Measurements from ENCODE around the gene BUD31.

Gene BUD31

GRCh38 chr7:99437946-99438572 is 29.3 kb downstream of the BUD31 start:
- peak overlapping the region; percentile 87 to 89 for H3K9ac ChIP-seq (ENCODE audit: low read length in 2 of 2)
- no peaks in the 10 kb centered on the region for H3K9me3 ChIP-seq (ENCODE audit: control insufficient read depth in 2 of 2, low read length in 2 of 2)
- peak overlapping the region; percentile 91 for H3K4me3 ChIP-seq (ENCODE audit: low read length in 2 of 2)
- peak overlapping the region; percentile 66 for H3K27ac ChIP-seq (ENCODE audit: low read length)
- peaks cover under 1 to 9% of the 10 kb centered on the region in 2 donors for H3K36me3 ChIP-seq (ENCODE audit: control insufficient read depth in 2 of 2, insufficient read depth in 2 of 2, low read length in 2 of 2)
- H3K4me1 ChIP-seq (ENCODE audit: control insufficient read depth, insufficient read depth, low read length), result peaks cover 24% of the 10 kb centered on the region
- H3K27me3 ChIP-seq (ENCODE audit: control insufficient read depth in 1 of 2, insufficient read depth in 2 of 2, low read length in 2 of 2), result no peaks in the 10 kb centered on the region

DNA sequence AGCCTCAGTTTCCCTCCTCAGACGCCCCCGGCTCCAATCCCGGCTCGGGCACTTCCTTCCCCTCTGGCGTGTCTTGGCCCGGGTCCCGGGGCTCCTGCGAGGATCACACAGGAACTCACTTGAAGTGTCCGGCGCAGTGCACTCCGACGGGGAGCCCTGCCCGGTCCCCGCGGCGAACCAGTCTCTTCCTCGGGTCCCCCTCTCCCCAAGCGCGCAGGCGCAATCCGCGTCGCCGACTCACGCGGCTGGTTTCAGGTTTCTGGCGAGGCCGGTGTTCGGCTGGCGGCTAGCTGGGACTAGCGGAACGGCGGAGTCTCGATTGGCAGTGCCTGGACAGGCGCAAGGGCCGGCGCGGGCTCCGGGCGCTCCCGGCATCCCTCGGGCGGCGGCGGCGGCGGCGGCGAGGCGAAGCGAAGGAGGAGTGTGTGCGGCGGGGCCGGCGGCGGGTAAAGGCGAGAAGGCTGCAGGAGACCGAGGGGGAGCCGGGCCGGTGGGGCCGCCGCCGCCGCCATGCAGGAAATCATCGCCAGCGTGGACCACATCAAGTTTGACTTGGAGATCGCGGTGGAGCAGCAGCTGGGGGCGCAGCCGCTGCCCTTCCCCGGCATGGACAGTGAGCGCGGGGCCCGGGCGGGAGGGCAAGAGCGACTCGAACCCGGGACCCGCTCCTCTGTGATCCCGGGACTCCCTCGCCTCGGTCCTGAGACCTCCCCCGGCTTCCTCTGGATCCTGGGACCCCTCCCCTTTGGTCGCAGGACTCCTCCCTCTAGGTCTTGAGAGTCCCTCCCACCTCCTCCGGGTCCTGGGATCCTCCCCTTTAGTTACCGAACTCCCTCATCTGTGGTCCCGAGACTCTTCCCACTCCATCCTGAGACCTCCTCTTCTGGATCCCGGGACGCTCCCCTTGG is 30.1 kb downstream of the BUD31 start, which contains the start of the genes CPSF4 and PTCD1:
Gene CPSF4, plus strand, starts transcription at position 371 of the 908 bp plus-strand sequence. Its CDS starts 140 bp downstream, at position 511.
Gene PTCD1, minus strand, starts transcription at position 226 of the 908 bp plus-strand sequence. CDS start 3,556 bp downstream, outside the sequence.
- Histone ChIP-seq H3K4me1 (ENCODE audit: control insufficient read depth, insufficient read depth, low read length) (peaks cover 24% of the 10 kb centered on the region), H3K36me3 (ENCODE audit: control insufficient read depth in 2 of 2, insufficient read depth in 2 of 2, low read length in 2 of 2) (peaks cover 5% of the 10 kb centered on the region in 2 donors), H3K27me3 (ENCODE audit: control insufficient read depth in 1 of 2, insufficient read depth in 2 of 2, low read length in 2 of 2) (no peaks in the 10 kb centered on the region), H3K4me3 (ENCODE audit: low read length in 2 of 2) (peak within 1 kb of the TSS; percentile 91 to 95), H3K9me3 (ENCODE audit: control insufficient read depth in 2 of 2, low read length in 2 of 2) (no peaks in the 10 kb centered on the region), H3K9ac (ENCODE audit: low read length in 2 of 2) (peak within 1 kb of the TSS; percentile 89 to 92), H3K27ac (ENCODE audit: low read length) (peak within 1 kb of the TSS; percentile 66)

- H3K4me3 ChIP-seq (ENCODE audit: low read length in 2 of 2), result peak overlapping the region; percentile 91 to 95
- peaks cover 7 to 9% of the 10 kb centered on the region in 2 donors for H3K36me3 ChIP-seq (ENCODE audit: control insufficient read depth in 2 of 2, insufficient read depth in 2 of 2, low read length in 2 of 2)
- H3K27me3 ChIP-seq (ENCODE audit: control insufficient read depth in 1 of 2, insufficient read depth in 2 of 2, low read length in 2 of 2), result no peaks in the 10 kb centered on the region
- no peaks in the 10 kb centered on the region for H3K9me3 ChIP-seq (ENCODE audit: control insufficient read depth in 2 of 2, low read length in 2 of 2)
- peak overlapping the region in 1 of 2 donors; percentile 87 for H3K9ac ChIP-seq (ENCODE audit: low read length in 2 of 2)
- H3K27ac ChIP-seq (ENCODE audit: low read length), result no peak overlapping the region
- H3K4me1 ChIP-seq (ENCODE audit: control insufficient read depth, insufficient read depth, low read length), result peaks cover 24% of the 10 kb centered on the region
Measured at GRCh38 chr7:99440195-99440594, 31.4 kb downstream of the BUD31 start.

GRCh38 chr7:99446096-99446495 is 37.3 kb downstream of the BUD31 start:
- Histone ChIP-seq H3K27me3 (ENCODE audit: control insufficient read depth in 1 of 2, insufficient read depth in 2 of 2, low read length in 2 of 2) (no peaks in the 10 kb centered on the region), H3K4me3 (ENCODE audit: low read length in 2 of 2) (no peak overlapping the region), H3K36me3 (ENCODE audit: control insufficient read depth in 2 of 2, insufficient read depth in 2 of 2, low read length in 2 of 2) (peaks cover 30 to 41% of the 10 kb centered on the region in 2 donors), H3K9me3 (ENCODE audit: control insufficient read depth in 2 of 2, low read length in 2 of 2) (no peaks in the 10 kb centered on the region), H3K4me1 (ENCODE audit: control insufficient read depth, insufficient read depth, low read length) (peaks cover 5% of the 10 kb centered on the region), H3K27ac (ENCODE audit: low read length) (no peak overlapping the region), H3K9ac (ENCODE audit: low read length in 2 of 2) (no peak overlapping the region)

DNA sequence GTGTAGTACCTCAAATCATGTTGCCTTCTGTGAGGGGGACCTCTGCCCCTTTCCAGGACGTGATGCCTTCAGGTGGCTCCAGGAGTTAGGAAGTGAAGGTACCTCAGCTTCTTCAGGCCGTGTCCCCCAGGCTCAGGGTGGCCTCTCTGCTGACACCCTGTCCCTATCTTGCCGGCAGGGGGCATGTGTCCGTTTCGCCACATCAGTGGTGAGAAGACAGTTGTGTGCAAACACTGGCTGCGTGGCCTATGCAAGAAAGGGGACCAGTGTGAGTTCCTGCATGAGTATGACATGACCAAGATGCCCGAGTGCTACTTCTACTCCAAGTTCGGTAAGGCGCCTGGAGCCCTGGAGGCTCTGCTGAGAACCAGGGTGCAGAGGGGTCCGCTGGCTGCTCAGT is 39.2 kb downstream of the BUD31 start:
- H3K4me3 ChIP-seq (ENCODE audit: low read length in 2 of 2), result no peak overlapping the region
- H3K27me3 ChIP-seq (ENCODE audit: control insufficient read depth in 1 of 2, insufficient read depth in 2 of 2, low read length in 2 of 2), result no peaks in the 10 kb centered on the region
- peaks cover 30 to 48% of the 10 kb centered on the region in 2 donors for H3K36me3 ChIP-seq (ENCODE audit: control insufficient read depth in 2 of 2, insufficient read depth in 2 of 2, low read length in 2 of 2)
- H3K9ac ChIP-seq (ENCODE audit: low read length in 2 of 2), result no peak overlapping the region
- H3K4me1 ChIP-seq (ENCODE audit: control insufficient read depth, insufficient read depth, low read length), result peaks cover 2% of the 10 kb centered on the region
- H3K9me3 ChIP-seq (ENCODE audit: control insufficient read depth in 2 of 2, low read length in 2 of 2), result no peaks in the 10 kb centered on the region
- H3K27ac ChIP-seq (ENCODE audit: low read length), result no peak overlapping the region

DNA sequence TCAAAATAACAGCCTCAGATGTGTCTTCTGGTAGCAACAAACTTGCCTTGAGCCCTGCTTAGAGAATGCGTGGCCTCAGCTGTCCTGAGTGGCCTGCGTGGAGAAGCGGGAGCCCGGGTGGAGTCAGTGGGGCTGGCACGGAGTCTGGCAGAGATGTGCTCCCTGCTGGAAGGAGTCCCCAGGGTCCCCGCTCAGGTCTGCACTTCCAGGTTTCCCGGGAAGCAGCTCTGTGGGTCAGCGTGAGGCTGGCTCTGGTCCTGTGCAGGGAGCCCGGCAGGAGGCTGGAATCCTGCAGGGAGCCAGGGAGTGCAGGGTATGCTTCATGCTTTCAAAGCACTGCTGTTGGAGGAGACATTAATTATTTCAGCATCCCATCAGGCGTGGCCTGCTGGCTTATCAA is 40.1 kb downstream of the BUD31 start:
- no peaks in the 10 kb centered on the region for H3K9me3 ChIP-seq (ENCODE audit: control insufficient read depth in 2 of 2, low read length in 2 of 2)
- H3K9ac ChIP-seq (ENCODE audit: low read length in 2 of 2), result no peak overlapping the region
- H3K36me3 ChIP-seq (ENCODE audit: control insufficient read depth in 2 of 2, insufficient read depth in 2 of 2, low read length in 2 of 2), result peaks cover 29 to 56% of the 10 kb centered on the region in 2 donors
- H3K4me1 ChIP-seq (ENCODE audit: control insufficient read depth, insufficient read depth, low read length), result peaks cover 2% of the 10 kb centered on the region
- no peak overlapping the region for H3K27ac ChIP-seq (ENCODE audit: low read length)
- H3K27me3 ChIP-seq (ENCODE audit: control insufficient read depth in 1 of 2, insufficient read depth in 2 of 2, low read length in 2 of 2), result no peaks in the 10 kb centered on the region
- H3K4me3 ChIP-seq (ENCODE audit: low read length in 2 of 2), result no peak overlapping the region

DNA sequence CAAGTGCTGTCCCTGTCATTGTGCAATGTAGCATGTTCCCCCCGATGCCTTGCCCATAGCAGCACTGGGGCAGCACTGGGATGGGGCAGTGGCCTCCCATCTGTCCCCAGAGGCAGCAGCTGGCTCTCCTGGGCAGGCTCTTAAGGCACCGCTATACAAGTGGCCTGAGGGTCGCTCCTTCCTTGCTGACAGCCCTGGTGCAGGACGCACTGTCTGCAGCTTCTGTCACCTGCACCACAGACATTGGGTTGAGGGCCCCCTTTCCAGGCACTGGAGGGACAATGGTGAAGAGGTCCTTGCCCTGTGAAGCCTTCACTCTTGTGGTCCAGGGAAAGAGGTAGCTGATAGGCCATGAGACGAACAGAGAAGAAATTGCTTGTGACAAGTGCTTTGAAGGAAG is 40.6 kb downstream of the BUD31 start:
- Histone ChIP-seq H3K4me3 (ENCODE audit: low read length in 2 of 2) (no peak overlapping the region), H3K9me3 (ENCODE audit: control insufficient read depth in 2 of 2, low read length in 2 of 2) (no peaks in the 10 kb centered on the region), H3K27me3 (ENCODE audit: control insufficient read depth in 1 of 2, insufficient read depth in 2 of 2, low read length in 2 of 2) (no peaks in the 10 kb centered on the region), H3K4me1 (ENCODE audit: control insufficient read depth, insufficient read depth, low read length) (peaks cover 2% of the 10 kb centered on the region), H3K36me3 (ENCODE audit: control insufficient read depth in 2 of 2, insufficient read depth in 2 of 2, low read length in 2 of 2) (peaks cover 30 to 59% of the 10 kb centered on the region in 2 donors), H3K9ac (ENCODE audit: low read length in 2 of 2) (no peak overlapping the region), H3K27ac (ENCODE audit: low read length) (no peak overlapping the region)

DNA sequence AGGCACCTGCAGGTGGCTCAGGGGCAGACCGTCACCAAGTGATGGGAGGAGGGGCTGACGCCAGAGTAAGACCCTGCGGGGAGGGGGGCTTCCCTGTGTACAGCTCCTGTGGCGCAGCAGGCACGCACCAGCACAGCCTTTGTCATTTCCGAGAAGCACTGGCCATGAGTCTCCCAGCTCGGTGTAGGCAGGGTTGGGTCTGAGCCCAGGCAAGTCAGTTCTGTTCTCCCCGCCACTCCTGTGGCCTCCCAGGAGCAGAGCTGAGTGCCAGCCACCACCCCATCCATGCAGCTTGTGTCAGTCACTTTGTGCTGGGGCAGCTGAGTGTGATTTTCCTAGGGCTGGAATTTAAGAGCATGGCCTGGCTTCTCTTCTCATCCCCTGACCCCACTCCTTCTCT is 43.2 kb downstream of the BUD31 start:
- H3K27ac ChIP-seq (ENCODE audit: low read length), result no peak overlapping the region
- H3K4me3 ChIP-seq (ENCODE audit: low read length in 2 of 2), result no peak overlapping the region
- H3K9me3 ChIP-seq (ENCODE audit: control insufficient read depth in 2 of 2, low read length in 2 of 2), result no peaks in the 10 kb centered on the region
- peaks cover 2% of the 10 kb centered on the region for H3K4me1 ChIP-seq (ENCODE audit: control insufficient read depth, insufficient read depth, low read length)
- no peak overlapping the region for H3K9ac ChIP-seq (ENCODE audit: low read length in 2 of 2)
- peaks cover 41 to 64% of the 10 kb centered on the region in 2 donors for H3K36me3 ChIP-seq (ENCODE audit: control insufficient read depth in 2 of 2, insufficient read depth in 2 of 2, low read length in 2 of 2)
- no peaks in the 10 kb centered on the region for H3K27me3 ChIP-seq (ENCODE audit: control insufficient read depth in 1 of 2, insufficient read depth in 2 of 2, low read length in 2 of 2)

- no peak overlapping the region for H3K9ac ChIP-seq (ENCODE audit: low read length in 2 of 2)
- H3K36me3 ChIP-seq (ENCODE audit: control insufficient read depth in 2 of 2, insufficient read depth in 2 of 2, low read length in 2 of 2), result peaks cover 47 to 69% of the 10 kb centered on the region in 2 donors
- H3K27me3 ChIP-seq (ENCODE audit: control insufficient read depth in 1 of 2, insufficient read depth in 2 of 2, low read length in 2 of 2), result no peaks in the 10 kb centered on the region
- no peak overlapping the region for H3K27ac ChIP-seq (ENCODE audit: low read length)
- peaks cover 2% of the 10 kb centered on the region for H3K4me1 ChIP-seq (ENCODE audit: control insufficient read depth, insufficient read depth, low read length)
- H3K9me3 ChIP-seq (ENCODE audit: control insufficient read depth in 2 of 2, low read length in 2 of 2), result no peaks in the 10 kb centered on the region
- no peak overlapping the region for H3K4me3 ChIP-seq (ENCODE audit: low read length in 2 of 2)
Measured at GRCh38 chr7:99452541-99452940, 43.8 kb downstream of the BUD31 start.

DNA sequence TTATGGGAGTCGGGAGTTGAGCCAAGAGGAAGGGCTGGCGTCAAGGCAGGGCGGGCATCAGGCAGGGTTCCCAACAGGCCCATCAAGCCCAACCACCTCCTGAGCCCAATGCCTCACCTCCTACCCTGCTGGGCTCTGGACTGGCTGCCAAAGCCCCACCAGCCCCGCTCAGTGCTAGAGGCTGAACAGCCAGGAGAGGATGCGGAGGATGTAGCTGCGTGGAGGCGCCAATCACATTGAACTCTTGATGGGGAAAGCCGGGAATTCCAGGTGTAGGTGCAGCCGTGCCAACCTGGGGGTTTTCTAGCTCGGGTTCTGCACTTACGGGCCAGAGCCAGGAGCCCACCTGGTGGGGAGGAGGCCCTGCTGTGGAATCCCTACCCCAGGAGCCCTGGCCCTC is 44.3 kb downstream of the BUD31 start:
- H3K9ac ChIP-seq (ENCODE audit: low read length in 2 of 2), result no peak overlapping the region
- no peak overlapping the region for H3K4me3 ChIP-seq (ENCODE audit: low read length in 2 of 2)
- H3K27ac ChIP-seq (ENCODE audit: low read length), result no peak overlapping the region
- H3K36me3 ChIP-seq (ENCODE audit: control insufficient read depth in 2 of 2, insufficient read depth in 2 of 2, low read length in 2 of 2), result peaks cover 44 to 71% of the 10 kb centered on the region in 2 donors
- H3K27me3 ChIP-seq (ENCODE audit: control insufficient read depth in 1 of 2, insufficient read depth in 2 of 2, low read length in 2 of 2), result no peaks in the 10 kb centered on the region
- H3K4me1 ChIP-seq (ENCODE audit: control insufficient read depth, insufficient read depth, low read length), result peaks cover 2% of the 10 kb centered on the region
- no peaks in the 10 kb centered on the region for H3K9me3 ChIP-seq (ENCODE audit: control insufficient read depth in 2 of 2, low read length in 2 of 2)

Data from stomach smooth muscle (tissue), 2 donors.